ENCODE data around the gene HOXA13. TPM values are rescaled to one million over a fixed set of nuclear protein-coding genes. Genes with fewer than 3 reads are reported as not detected.

The HOXA13 gene
- total RNA-seq, 3 donors from 2014 or later (not counting 1 experiment from before 2014, with no cell fraction given) = not detected

DNA sequence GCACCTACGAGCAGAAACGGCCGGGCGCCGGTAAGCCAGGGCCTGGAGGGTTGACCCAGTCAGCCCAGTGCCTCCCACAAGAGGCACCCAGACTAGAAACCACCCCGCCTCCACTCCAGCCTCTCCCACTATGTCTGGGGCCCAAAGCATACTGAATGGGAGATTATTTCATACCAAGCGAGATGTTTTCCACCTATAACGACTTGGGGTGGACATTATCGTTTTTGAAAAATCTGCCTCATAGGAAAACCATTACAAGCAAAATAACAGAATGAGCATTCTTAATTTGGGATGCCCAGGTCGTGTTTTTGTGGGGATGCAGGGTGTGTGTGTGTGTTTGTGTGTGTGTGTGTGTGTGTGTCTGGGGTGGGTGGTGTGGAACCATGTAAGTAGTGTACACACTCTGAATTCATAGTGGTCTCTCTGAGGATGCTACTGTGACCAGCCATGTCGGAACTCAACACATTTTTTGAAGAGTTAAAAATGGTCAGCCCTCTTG lies 53.9 kb downstream of the HOXA13 start:
- no peak overlapping the region for H3K27ac Mint-ChIP-seq
- TF ChIP-seq, protein P1, sequence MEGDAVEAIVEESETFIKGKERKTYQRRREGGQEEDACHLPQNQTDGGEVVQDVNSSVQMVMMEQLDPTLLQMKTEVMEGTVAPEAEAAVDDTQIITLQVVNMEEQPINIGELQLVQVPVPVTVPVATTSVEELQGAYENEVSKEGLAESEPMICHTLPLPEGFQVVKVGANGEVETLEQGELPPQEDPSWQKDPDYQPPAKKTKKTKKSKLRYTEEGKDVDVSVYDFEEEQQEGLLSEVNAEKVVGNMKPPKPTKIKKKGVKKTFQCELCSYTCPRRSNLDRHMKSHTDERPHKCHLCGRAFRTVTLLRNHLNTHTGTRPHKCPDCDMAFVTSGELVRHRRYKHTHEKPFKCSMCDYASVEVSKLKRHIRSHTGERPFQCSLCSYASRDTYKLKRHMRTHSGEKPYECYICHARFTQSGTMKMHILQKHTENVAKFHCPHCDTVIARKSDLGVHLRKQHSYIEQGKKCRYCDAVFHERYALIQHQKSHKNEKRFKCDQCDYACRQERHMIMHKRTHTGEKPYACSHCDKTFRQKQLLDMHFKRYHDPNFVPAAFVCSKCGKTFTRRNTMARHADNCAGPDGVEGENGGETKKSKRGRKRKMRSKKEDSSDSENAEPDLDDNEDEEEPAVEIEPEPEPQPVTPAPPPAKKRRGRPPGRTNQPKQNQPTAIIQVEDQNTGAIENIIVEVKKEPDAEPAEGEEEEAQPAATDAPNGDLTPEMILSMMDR (IDR thresholded peaks at IDR 0.05) = no peak
- peaks cover 35% of the 10 kb centered on the region for H3K4me1 ChIP-seq (ENCODE audit: control insufficient read depth, insufficient read depth, low read length)
- DNase-seq (no peak), ATAC-seq (no peak)
- H3K27ac ChIP-seq (ENCODE audit: low read length) = no peak overlapping the region
- H3K36me3 Mint-ChIP-seq = no peaks in the 10 kb centered on the region
- H3K36me3 ChIP-seq (ENCODE audit: control insufficient read depth, insufficient read depth, low read length) = no peaks in the 10 kb centered on the region
- H3K4me1 Mint-ChIP-seq = peaks cover 8 to 23% of the 10 kb centered on the region in 2 donors
- 93% methylated on average over 10 of the region's 11 CpGs for WGBS (ENCODE audit: insufficient coverage)
- H3K9me3 Mint-ChIP-seq = no peaks in the 10 kb centered on the region
- H3K4me3 ChIP-seq (ENCODE audit: low read length) = no peak overlapping the region
- no peaks in the 10 kb centered on the region for H3K9me3 ChIP-seq (ENCODE audit: control insufficient read depth, insufficient read depth, low read length)
- H3K4me3 Mint-ChIP-seq = no peak overlapping the region
- intact Hi-C loops (cut with micrococcal nuclease) = no loop called here
- peaks cover 36% of the 10 kb centered on the region for H3K27me3 ChIP-seq (ENCODE audit: control insufficient read depth, insufficient read depth, low read length)
- H3K27me3 Mint-ChIP-seq (ENCODE audit: low read depth in 2 of 2) = peaks cover 52 to 55% of the 10 kb centered on the region in 2 donors

DNA sequence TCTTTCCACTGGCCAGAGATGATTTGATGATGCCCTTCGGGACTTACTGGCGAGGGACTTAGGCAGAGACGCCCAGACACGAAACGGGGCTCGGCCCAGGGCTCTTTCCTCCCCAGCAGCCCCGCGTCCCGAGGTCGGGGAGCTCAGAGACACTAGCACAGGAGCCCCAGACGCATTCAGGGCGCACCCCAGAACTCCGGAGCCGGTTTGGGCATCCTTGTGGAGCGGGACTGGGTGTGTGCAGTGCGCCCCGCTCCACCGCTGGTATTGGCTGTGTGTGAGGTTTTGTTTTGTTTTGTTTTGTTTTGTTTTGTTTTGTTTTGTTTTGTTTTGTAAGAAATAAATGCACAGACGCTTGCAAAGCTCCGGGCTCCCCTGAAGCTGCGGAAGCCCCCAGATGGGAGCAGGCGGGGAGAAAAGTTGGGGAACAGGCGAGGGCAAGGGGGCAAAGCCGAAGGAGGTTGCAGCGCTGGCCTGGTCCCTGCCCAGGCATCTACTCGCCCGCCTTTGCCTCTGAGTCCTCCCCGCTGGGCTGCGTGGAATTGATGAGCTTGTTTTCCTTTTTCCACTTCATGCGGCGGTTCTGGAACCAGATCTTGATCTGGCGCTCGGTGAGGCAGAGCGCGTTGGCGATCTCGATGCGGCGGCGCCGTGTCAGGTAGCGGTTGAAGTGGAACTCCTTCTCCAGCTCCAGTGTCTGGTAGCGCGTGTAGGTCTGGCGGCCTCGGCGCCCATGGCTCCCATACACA lies 54.6 kb downstream of the HOXA13 start:
- intact Hi-C loops (cut with micrococcal nuclease) = no loop called here
- H3K4me1 ChIP-seq (ENCODE audit: control insufficient read depth, insufficient read depth, low read length) = peaks cover 30% of the 10 kb centered on the region
- no peak overlapping the region for H3K27ac ChIP-seq (ENCODE audit: low read length)
- H3K4me3 ChIP-seq (ENCODE audit: low read length) = no peak overlapping the region
- no peaks in the 10 kb centered on the region for H3K36me3 Mint-ChIP-seq
- no peaks in the 10 kb centered on the region for H3K36me3 ChIP-seq (ENCODE audit: control insufficient read depth, insufficient read depth, low read length)
- peaks cover 2 to 17% of the 10 kb centered on the region in 2 donors for H3K4me1 Mint-ChIP-seq
- H3K4me3 Mint-ChIP-seq = no peak overlapping the region
- ATAC-seq (no peak), DNase-seq (no peak)
- WGBS (ENCODE audit: insufficient coverage) = 90% methylated on average over 47 of the region's 47 CpGs
- H3K9me3 Mint-ChIP-seq = no peaks in the 10 kb centered on the region
- TF ChIP-seq, protein P1 (IDR thresholded peaks at IDR 0.05) = no peak
- H3K27me3 Mint-ChIP-seq (ENCODE audit: low read depth in 2 of 2) = peaks cover 46 to 49% of the 10 kb centered on the region in 2 donors
- peaks cover 33% of the 10 kb centered on the region for H3K27me3 ChIP-seq (ENCODE audit: control insufficient read depth, insufficient read depth, low read length)
- no peaks in the 10 kb centered on the region for H3K9me3 ChIP-seq (ENCODE audit: control insufficient read depth, insufficient read depth, low read length)
- H3K27ac Mint-ChIP-seq = no peak overlapping the region

DNA sequence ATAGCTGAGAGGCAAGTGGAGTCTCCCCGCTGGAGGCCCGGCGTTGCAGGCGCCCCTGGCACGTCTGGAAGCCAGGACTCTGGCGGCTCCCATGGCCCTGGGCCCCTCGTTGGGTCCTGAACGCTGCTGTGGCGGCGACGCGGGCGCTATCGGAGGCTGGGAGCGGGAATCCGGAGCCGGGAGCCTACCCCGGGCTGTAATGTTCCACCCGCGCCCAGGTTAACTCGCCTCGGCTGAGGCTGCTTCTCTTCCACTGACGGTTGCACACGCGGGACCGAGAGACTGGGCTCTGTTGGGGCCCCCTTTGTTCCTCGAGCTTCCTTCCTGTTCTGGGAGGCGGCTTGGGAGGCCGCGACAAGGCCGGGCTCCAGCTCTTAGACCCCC lies 55.1 kb downstream of the HOXA13 start:
- Mint-ChIP-seq H3K36me3 (no peaks in the 10 kb centered on the region), H3K27ac (no peak overlapping the region), H3K27me3 (ENCODE audit: low read depth in 2 of 2) (peaks cover 44 to 46% of the 10 kb centered on the region in 2 donors), H3K4me3 (no peak overlapping the region), H3K9me3 (no peaks in the 10 kb centered on the region), H3K4me1 (peaks cover 0 to 14% of the 10 kb centered on the region in 2 donors)
- Histone ChIP-seq H3K4me1 (ENCODE audit: control insufficient read depth, insufficient read depth, low read length) (peaks cover 26% of the 10 kb centered on the region), H3K4me3 (ENCODE audit: low read length) (no peak overlapping the region), H3K27me3 (ENCODE audit: control insufficient read depth, insufficient read depth, low read length) (peaks cover 29% of the 10 kb centered on the region), H3K27ac (ENCODE audit: low read length) (no peak overlapping the region), H3K9me3 (ENCODE audit: control insufficient read depth, insufficient read depth, low read length) (no peaks in the 10 kb centered on the region), H3K36me3 (ENCODE audit: control insufficient read depth, insufficient read depth, low read length) (no peaks in the 10 kb centered on the region)
- TF ChIP-seq, protein P1 (IDR thresholded peaks at IDR 0.05) = no peak
- no peak for DNase-seq
- WGBS (ENCODE audit: insufficient coverage) = 81% methylated on average over 31 of the region's 31 CpGs
- no peak for ATAC-seq
- intact Hi-C loops (cut with micrococcal nuclease) = no loop called here

Other genes starting within 250 kb of the HOXA13 start
- gene HOXA1, start 104.1 kb downstream of the HOXA13 start, total RNA-seq = 1 to 10 TPM in 2 of 3 donors, under 1 TPM in 1; 0.64 to 1.3 (median 1.1) TPM
- gene HOXA2, start 97.4 kb downstream of the HOXA13 start, total RNA-seq = not detected
- 1 to 10 TPM in 1 of 3 donors, under 1 TPM in 2; 0.52 to 2.1 (median 0.63) TPM for gene HOXA4, start 69.3 kb downstream of the HOXA13 start, total RNA-seq
- 10 to 100 TPM in 1 of 3 donors, under 1 TPM in 2; 0.29 to 13.0 (median 0.52) TPM for gene HOXA5, start 56.4 kb downstream of the HOXA13 start, total RNA-seq
- under 1 TPM; 0.28 to 0.65 (median 0.43) TPM for gene HOXA6, start 52.3 kb downstream of the HOXA13 start, total RNA-seq
- under 1 TPM; 0.32 to 0.78 (median 0.35) TPM for gene HOXA3, start 47.5 kb downstream of the HOXA13 start, total RNA-seq
- gene HOXA7, start 43.4 kb downstream of the HOXA13 start, total RNA-seq = not detected
- gene HOXA9, start 34.6 kb downstream of the HOXA13 start, total RNA-seq = 1 to 10 TPM in 1 of 3 donors, under 1 TPM in 2; 0.39 to 4.6 (median 0.42) TPM
- 1 to 10 TPM in 2 of 3 donors, under 1 TPM in 1; 0.82 to 3.3 (median 2.2) TPM for gene HOXA10, start 25.8 kb downstream of the HOXA13 start, total RNA-seq
- gene HOXA11, start 14.9 kb downstream of the HOXA13 start, total RNA-seq = not detected
- gene EVX1, start 42.7 kb upstream of the HOXA13 start, total RNA-seq = not detected

Measured in natural killer cell (primary cell).